ENCODE measurements around the gene LRRC40.
"Not testable (repeated sequence)": the region's sequence is repeated elsewhere in the genome, so short reads cannot be mapped to it uniquely, and the experiment has no call there.

LRRC40 gene

DNA sequence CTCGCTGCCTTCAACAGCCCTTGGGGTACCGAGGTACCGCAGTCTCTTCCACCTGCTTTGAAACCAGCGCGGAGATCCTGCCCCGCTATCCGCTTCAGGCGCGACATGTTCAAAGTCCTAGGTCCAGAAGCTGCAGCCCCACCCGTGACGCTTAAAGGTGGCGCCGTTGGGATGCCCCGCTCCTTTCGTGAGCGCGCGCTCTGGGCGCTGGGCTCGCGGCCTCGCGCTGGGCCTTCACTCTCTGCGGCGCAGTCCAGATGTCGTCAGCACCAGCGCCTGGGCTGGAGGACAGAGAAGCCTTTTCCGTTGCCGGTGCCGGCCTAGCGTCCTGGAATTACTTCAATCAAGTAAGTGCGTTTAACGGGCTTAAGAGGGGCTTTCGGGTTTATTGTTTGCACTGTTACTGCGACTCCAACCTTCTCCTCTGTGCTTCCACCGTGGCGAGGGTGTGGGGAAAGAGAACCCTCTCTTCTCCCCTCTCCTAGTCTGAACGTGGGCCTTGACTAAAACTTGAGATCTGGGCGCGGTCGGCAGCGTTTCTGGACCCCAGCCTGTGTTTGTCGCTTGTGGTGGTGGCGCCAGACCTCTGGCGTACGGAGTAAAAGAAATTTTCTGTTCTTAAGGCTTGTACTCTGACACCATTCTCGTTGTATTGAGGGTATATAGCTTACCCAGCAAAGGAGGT, at the start of gene LRRC40:
TSS of gene LRRC40 (minus strand) at position 146 of the 685 bp plus-strand sequence. CDS start at position 107, 39 bp downstream.
- peak; percentile 92 for DNase-seq (ENCODE audit: low spot score)

DNA sequence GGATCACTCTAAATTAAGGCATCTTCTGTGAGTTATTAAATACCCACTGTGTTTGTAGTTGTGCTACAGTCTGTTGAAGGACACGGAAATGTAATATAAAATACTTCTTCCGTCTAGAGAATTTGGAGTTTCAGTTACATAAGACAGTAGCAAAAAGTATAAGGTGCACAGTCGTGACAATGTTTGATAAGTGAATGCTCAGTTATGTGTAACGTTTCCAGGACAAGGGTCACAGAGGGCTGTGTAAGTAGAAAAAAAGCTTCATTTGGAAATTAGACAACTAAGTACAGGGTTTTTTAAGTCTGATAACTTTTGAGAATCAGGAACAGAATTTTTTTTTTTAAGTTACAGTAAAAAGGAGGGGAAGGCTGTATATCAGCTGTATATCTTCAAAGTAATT, 43.4 kb upstream of the LRRC40 start:
- no peak for DNase-seq (ENCODE audit: low spot score)

DNA sequence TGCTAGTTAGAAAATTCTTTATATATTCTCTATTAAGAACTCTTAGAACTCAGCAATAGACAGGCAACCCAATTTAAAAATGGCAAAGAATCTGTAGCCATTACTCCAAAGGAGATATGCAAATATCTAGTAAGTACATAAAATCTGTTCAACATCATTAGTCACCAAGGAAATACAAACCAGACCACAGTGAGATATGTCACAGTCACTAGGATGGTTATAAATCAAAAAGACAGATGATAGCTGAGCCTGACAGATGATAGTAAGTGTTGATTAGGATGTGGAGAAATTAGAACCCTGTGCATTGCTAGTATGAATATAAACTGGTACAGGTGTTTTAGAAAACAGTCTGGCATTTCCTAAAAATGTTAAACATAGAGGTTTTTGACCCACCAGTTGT, 42.4 kb upstream of the LRRC40 start:
- DNase-seq (ENCODE audit: low spot score), result no peak

DNA sequence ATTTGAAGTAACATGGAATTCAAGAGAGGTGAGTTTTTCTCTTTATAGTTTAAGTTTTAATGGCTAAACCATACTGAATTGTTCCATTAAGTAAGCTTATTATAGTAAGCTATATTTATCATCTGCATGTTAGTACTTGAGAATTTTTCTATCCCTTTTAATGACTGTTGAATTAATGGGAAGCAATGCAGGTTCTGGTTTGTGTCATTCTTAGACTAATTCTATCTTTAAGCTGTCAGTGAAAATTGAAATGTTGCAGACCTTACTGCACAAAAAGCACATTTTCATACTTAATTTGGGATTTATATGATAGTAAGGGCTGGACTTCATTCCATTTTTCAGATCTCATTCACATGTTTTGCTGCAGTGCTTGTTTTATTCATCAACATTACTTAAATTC, 41.7 kb upstream of the LRRC40 start:
- DNase-seq (ENCODE audit: low spot score), result no peak

DNA sequence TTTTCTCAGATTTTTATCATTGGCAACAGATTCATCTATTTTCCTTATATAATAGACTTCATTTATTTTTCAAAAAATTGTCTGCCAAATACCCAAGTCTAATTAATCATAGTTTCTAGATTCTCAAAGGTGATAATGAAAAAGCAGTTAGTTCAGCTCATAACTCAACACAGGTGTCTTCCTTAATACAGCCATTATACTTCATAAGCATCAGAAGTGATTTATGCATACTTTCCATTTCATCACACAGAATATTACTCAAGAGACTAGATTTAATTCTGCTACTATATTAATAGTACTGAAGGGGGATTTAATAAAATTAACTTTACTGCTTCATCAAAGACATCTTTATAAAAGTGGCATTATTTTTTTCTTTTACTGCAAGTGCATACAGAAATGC, 34.6 kb upstream of the LRRC40 start:
- no peak for DNase-seq (ENCODE audit: low spot score)

DNA sequence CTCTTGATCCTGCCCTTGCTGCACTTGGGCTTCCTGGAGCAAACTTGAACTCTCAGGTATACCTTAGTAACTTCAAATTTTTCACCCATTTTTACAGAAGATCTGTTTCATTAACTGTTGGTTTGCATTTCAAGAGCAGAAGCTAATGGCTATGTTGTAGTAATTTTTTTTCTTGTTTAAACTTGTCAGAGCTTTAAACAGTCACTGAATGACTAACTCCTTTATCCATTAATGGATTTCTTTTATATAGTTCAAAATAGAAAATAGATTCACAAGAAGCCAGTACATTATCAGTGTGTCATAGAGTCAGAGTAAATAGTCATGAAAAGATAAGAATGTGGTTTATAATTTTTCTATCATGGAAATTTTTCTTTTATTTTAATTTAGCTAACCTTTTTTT, 29.4 kb upstream of the LRRC40 start:
- no peak for DNase-seq (ENCODE audit: low spot score)

DNA sequence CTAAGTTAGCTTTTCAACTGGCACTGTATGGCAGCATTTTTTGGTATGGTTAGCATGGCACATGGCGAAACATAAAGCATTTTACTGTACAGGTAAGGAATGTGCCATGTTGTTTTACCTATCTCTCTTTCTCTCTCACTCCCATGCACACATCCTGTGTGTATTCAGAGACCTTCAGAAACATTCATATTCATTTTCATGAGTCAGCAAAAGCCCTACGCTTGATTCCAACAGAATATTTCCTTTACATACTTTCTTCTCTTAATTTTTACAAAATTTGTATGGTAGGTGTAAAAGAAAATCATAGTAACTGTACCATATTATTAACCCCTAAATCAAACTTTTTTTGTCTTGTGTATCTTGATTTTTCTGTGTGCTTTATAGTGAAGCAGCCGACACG, 26.1 kb upstream of the LRRC40 start:
- no peak for DNase-seq (ENCODE audit: low spot score)

DNA sequence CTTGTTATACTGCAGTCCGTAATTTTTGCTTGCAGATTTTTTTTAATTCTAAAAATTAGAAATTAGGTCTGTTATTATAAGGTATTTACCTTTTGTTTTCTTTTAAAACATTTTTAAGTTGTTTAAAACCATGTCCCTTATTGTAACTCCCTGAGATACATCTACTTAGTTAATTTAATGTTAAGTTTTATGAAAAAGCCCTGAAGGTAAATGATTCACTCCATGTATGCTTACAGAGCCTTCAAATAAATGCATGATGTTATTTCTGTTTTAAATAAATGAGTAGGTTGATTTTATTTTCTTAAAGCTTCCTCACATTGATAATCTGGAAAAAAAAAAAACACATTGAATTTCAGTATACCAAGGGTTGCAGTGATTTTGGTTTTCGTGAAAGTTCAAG, 23.3 kb upstream of the LRRC40 start:
- no peak for DNase-seq (ENCODE audit: low spot score)

DNA sequence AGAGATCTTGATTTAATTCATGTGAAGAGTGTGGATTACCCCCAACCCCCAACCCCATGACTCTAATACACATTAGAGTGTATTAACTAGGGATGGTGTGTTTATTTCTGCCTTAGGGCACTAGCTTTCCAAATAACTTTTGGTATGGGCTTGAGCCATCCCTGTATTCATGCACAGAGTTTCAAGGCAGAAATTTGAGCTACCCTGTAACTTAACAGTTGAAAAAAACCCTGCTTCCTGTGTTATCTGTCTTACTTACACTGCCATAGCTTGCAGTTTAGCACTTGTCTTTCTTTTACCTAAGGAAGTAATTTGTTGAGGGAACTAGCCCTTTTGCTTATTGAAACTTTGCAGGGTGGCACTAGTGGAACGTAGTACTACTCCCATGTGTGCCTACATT, 22.1 kb upstream of the LRRC40 start:
- no peak for DNase-seq (ENCODE audit: low spot score)

DNA sequence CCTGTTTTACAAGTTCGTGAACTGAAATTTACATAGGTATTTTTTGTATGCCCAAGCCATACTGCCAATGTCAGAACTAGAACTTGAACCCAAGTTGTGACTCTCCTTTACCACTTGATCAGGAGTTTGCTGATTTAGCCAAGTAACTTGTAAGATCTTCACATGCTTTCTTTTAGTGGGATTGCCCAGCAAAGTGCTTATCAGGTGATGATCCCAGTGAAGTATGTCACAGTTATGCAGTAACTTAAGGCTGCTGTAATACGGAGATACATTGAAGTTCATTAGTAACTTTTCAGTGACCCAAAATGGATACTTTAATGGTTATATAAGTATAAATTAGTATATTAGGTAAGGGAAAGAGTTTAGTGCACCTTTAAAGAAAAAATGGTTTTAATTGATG, 19.6 kb upstream of the LRRC40 start:
- DNase-seq (ENCODE audit: low spot score), result no peak

DNA sequence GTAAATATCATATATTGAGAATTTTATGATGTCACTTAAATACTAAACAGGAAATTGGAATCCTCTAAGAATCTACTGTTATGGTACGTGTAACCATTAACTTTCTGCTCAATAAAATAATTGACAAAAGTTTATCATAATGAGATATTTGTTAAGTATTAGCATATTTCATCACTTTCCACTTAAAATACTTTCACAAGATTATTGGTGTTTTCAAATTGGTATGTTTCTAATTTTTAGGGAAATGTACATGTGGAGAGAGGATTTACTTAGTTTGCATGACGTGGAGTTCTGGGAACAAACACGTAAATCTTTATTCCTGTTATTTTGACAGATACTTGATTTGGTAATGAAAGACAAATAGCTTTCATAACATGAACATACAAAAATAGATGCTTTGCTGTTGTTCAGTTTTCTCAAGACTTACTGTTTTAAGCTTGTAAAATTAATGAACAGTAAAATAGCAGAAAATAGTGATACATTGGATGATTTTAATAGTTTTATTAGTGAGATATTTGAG, 17.4 kb upstream of the LRRC40 start:
- DNase-seq (ENCODE audit: low spot score), result no peak

DNA sequence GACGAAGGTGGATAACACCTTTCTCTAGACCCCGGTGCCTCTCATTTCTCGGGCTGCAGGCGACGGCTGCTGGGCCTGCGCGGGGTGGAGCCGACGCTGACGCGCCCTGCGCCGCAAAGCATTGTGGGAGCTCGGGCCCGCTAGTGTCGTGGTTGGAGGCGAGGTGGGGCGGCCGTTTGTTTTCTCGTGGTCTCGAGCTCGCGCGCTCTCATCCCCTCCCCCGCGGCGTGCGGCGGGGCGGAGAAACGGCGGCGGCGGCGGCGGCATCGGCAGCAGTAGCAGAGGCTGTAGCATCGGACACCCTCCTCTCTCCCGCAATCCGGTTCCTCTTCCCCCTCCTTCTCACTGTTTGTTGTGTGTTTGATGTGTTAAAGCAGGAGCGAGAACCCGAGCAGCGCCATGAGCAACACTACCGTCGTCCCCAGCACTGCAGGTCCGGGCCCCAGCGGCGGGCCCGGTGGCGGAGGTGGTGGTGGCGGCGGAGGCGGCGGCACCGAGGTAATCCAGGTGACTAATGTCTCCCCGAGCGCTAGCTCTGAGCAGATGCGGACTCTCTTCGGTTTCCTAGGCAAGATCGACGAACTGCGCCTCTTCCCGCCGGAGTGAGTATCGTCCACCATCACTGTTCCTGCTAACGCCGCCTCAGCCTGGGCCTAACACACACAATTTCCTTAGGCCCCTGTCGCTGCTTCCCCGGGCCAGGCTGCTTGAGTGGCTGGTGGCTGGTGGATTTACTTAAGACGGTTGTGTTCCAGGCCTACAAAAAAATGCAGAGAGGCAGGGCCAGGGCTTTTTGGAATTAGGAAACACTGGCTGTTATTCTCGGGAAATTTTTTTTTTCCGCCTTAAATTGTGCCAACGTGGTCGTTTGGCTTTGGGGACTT, 16.1 kb upstream of the LRRC40 start, which contains the start of gene SRSF11:
TSS of gene SRSF11 (plus strand) at position 143 of the 884 bp plus-strand sequence. CDS start at position 400, 257 bp downstream.
- DNase-seq (ENCODE audit: low spot score), result peak; percentile 94

DNA sequence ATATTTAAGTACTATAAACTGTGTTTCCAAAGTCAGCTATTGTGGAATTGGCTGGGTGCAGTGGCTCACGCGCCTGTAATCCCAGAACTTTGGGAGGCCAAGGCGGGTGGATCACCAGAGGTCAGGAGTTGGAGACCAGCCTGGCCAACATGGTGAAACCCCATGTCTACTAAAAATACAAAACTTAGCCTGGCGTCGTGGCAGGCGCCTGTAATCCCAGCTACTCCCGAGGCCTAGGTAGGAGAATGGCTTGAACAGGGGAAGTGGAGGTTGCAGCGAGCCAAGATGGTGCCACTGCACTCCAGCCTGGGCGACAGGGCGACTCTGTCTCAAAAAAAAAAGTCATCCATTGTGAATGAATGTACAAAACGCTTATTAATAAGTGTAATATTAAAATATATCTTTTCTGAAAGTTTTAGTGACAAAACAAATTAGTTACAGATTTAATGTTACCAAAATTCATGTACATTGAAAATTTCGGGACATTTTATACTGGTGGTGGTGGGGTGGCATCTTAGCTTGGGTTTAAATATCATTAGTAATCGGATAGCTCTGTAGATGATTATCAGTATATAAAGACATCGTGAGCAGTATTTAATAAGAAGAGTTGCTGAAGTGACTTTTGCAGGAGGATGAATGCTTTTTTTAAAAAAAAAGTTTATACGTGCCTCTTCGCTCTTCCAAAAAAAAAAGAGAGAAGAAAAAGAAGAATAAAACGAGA, 15.3 kb upstream of the LRRC40 start:
- no peak for DNase-seq (ENCODE audit: low spot score)

DNA sequence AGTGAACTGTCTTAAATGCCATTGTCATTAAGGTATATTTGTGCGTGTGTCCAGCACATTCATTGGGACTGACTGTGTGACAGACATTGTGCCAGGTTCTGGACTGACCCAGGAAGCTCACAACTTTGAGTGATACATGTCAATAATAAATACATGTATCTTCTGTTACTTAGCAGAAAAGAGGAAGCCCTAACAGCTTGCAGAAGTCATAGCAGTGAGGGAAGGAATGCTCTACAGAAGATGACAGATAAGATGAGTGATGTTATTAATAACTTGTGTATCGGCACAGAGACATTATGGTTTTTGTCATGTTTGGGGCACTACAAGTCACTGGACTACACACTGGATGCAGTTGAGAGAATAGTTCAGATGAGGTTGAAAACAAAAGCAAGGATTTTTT, 14.6 kb upstream of the LRRC40 start:
- DNase-seq (ENCODE audit: low spot score), result no peak

DNA sequence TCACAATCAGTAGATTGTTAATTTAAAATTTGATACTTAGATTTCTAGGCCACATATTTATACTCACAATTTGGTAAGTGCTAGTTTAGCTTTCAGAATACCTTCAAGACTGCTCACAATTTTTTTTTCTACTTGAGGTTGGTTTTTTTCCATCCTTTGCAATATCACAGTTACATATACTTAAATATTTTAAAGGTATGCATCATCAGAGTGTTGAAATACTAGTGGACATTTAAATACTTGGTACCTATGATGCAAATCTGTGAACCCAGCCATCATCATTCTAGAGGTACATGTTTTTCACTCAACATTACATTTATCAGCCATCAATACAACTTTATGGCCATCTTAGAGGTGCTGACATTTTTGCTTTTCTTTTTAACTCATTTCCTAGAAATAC, 6.2 kb upstream of the LRRC40 start:
- no peak for DNase-seq (ENCODE audit: low spot score)

DNA sequence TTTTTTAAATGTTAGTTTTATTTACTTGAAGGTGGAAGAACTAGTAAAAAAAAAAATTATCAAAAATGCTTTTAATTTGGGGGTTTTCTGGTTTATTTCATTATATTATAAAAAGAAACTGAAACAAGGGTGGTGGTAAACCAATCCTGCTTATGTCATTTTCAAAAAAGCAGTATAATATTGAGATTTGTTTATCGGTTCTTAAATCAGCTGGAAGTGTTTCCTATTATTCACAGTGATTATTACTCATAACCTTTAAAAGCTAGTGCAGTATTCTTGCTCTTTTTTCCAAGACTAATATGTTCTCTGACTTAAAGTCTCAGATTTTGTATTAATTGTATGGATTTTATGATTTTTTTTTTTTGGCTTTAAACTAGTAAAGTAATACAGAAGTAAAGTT, 5.4 kb upstream of the LRRC40 start:
- DNase-seq (ENCODE audit: low spot score), result no peak

DNA sequence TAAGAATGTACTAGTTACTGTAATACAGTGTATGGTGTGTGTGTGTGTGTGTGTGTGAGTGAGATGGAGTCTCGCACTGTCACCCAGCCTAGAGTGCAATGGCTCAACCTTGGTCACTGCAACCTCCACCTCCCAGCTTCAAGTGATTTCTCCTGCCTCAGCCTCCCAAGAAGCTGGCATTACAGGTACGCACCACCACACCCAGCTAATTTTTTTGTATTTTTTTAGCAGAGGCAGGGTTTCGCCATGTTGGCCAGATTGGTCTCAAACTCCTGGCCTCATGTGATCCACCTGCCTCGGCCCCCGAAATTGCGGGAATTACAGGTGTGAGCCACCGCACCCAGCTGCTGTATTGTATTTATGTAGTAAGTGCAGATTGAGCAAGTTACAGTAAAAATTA, 2.9 kb upstream of the LRRC40 start:
- no peak for DNase-seq (ENCODE audit: low spot score)

DNA sequence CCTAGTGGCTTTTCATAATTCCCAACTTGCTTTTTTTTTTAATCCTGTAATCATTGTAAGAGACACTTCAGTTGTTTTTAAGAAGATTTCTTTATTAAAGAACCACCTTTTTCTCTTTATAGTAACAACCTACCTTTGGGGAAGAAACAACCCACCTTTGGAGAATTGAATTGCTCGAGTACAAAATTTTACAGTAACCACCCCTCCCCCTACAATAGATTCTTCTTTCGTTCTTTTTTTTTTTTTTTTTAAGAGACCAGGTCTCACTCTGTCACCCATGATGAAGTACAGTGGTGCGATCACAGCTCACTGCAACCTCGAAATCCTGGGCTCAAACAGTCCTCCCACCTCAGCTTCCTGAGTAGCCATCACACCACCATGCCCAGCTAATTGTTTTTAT, 2.1 kb upstream of the LRRC40 start:
- DNase-seq (ENCODE audit: low spot score), result no peak

DNA sequence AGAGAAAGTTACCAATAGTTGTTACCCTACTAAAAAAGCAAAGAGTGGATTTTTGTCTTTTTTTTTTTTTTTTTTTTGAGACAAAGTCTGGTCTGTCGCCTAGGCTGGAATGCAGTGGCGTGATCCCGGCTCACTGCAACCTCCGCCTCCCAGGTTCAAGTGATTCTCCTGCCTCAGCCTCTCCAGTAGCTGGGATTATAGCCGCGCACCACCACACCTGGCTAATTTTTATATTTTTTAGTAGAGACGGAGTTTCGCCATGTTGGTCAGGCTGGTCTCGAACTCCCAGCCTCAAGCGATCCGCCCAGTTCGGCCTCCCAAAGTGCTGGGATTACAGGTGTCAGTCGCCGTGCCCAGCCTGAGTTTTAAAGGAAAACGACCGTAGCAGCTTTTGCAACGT, 1.5 kb upstream of the LRRC40 start:
- DNase-seq (ENCODE audit: low spot score), result not testable (repeated sequence)

DNA sequence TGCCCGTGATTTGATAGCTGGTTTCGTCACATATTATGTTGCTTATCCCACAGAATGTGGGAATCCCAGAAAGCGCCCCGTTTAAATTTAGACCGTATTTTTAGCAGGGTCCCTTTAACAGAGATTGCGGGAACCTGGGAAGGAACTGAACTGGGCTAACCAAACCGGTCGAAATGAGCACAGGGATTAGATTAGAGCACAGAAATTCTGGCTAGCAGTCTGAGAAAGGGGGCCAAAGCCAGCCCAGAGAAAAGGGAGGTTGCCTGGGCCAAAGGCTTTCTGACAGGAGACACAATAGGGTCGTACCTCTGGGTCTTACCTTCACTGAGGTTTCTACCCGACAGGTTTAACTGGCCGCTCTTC, 327 bp downstream of the LRRC40 start:
- DNase-seq (ENCODE audit: low spot score), result no peak

DNA sequence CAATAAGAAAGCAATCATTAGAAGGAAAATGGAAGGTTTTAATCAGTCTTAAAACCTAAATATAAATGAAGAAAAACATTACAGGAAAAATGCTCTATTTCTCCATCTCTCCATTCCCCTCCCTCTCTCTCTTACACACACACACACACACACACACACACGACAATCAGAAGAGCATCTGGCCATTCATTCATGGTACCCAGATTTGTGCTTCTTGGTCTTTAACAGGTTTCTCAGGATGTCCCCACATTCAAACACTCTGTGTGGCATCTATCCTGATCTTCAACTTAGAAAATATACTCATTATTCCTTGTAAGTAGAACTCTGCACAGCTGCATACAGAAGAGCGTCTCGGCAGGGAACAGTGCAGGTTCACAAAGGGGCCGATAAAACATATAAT, 779 bp downstream of the LRRC40 start:
- DNase-seq (ENCODE audit: low spot score), result no peak

DNA sequence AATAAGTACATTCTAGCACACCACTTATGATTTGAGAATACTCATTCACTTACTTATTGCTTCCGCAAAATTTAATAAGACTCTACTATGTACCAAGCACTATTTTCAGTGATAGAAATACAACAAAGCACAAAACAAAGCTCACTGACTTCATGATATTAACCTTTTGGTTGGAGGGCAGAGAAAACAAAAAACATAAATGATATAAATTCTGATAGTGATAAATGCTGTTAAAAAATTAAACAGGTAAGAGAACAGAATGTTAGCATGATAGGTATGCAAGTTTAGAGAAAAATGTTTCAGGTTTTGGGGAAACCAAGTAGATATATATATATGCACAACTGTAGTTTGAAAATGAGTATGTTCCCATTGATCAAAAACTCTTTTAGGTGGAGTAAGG, 1.2 kb downstream of the LRRC40 start:
- no peak for DNase-seq (ENCODE audit: low spot score)

All from CD4-positive, alpha-beta T cell treated with Interleukin-6 at 100 ng/mL for 8 hours (primary cell).